Stimulated activated naive CD4-positive, alpha-beta T cell (primary cell): ENCODE measurements around the gene TTLL11.

Experiments
- DNase-seq, 6 experiments: peaks; one replicate each; lab custom pipeline; 2025; lab: John Stamatoyannopoulos, UW

Gene TTLL11

DNA sequence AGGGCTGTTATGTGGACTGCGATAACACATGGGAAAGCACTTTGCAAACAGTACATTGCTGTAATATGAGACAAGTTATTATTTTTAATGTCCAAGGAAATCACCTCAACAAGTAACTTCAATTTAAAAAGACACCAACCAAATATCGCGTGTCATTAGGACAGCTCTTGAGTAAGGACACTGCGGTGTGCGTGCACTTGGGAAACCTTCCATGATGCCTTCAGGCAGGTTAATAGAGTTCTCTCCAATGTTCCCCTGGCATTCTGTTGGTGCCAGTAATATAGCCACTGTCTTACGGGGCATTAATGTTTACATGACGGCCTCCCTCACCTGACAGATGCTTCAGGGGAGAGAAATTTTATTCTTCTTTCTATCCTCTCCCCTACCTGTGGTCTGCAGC lies 42.9 kb downstream of the TTLL11 start:
- no peak for DNase-seq

DNA sequence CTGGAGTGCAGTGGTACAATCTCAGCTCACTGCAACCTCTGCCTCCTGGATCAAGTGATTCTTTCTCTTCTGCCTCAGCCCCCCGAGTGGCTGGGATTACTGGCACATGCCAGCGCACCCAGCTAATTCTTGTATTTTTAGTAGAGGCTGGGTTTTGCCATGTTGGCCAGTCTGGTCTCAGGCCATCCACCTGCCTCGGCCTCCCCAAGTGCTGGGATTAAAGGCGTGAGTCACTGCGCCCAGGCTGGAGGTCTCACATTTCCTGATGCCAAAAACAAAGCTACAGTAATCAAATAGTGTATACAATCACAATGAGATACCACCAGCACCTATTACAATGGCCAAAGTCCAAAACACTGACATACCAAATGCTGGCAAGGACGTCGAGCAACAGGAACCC lies 51.1 kb downstream of the TTLL11 start:
- DNase-seq, result no peak

DNA sequence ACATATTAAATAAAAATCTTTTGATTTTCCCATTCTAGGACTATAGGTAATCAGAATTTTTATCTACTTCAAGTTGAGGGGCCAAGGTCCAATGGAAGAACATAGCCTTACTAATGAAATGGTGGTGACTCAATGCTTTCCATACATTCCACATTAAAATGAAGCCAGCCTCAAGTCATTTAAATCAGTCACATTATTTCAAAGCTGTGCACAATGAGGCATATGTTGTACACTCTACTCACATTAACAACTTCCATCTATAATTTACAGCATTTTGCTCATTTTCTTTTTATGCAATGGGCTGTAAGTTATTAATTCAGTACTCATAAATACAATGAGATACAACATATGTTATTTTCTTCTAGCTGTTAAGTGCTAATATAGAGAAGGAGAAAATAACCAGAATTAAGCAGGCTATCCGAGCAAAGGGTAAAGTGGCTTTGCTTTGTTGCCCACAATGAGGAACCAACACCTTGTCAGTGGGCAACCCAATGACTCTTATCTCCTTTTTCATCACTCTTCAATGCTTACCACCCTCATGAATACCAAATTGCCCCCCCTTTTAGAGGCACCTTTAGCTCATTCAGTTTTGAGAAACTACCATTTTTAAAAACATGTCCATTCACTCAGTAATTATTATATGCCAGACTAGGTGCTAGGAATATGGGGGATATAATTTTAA lies 52.4 kb downstream of the TTLL11 start:
- no peak for DNase-seq

DNA sequence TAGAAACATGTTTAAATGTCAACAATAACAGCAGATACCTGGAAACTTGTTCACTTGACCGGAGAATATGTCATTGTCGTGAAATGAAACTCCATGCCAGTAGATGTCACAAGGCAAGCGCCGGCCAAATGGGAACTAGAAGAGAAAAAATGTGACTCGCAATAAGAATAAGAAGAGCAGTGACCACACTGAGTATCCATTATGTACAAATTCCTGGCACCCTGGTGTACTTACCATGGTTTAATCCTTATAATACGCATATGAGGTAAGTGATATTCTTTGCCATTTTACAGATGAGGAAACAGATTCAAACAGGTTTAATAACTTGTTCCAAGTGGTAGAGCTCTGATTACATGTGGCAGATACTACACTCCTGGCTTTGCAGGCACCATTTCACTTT lies 53.9 kb downstream of the TTLL11 start:
- no peak for DNase-seq

DNA sequence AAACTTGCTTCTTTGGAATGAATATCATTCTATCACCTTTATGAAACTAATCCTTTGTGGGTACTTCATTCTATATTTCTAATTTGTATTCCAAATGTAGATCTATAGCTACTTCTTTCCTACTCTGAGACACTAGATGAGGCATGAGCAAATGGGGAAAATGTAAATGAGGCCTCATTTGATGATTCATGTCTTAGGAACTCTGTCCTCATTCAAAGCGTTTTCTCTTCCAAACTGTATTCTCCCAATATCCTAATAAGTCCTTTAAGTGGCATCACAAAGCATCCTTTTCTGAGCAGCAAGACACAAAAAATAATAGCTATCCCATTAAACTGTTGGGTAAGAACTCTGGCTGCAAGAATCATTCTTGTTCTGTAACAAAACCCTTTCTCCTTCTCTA lies 56.1 kb downstream of the TTLL11 start:
- DNase-seq, result no peak

DNA sequence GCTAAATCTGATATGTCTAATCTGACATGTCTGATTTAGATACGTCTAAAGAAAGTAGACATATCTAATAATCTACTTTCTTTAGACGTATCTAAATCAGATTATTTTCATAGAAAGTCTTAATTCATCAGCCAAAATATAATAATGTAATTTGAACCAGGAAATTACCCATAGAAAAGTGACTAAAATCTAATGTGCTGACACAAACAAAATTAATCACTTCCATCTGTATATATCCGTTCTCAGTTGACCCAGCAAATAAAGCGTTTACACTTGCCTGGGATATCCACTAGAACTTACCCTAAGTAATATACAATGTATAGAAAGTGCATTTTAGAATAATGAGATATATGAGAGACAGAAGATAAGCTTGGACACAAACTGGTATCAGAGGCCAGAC lies 56.7 kb downstream of the TTLL11 start:
- DNase-seq, result no peak

DNA sequence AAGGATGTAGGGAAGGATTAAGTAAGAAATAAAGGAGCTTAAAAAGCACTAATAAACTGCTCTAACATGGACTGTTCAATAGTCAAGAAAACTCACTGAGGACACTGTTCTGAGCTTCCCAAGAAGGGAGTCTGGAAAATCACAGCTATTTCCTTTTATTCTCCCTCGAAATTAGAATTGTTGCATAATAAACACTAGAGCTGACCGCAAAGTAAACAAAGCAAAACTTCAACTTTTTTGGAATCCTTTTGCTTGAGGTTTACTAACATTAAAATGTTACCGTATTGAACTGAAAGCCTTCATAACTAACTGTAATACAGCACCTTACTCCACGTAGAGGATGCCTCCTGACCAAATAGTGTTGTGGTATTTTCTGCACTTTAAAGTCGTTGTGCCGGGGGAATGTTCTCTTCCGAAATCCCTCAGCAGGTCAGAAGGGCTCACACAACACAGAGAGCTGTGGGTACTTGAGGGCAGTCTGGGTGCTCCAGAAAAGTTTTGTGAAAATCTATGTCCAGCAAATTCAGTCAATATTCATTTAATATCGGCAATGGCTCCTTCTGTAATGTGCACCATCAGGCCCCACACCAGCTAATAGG lies 59.2 kb downstream of the TTLL11 start:
- no peak for DNase-seq

DNA sequence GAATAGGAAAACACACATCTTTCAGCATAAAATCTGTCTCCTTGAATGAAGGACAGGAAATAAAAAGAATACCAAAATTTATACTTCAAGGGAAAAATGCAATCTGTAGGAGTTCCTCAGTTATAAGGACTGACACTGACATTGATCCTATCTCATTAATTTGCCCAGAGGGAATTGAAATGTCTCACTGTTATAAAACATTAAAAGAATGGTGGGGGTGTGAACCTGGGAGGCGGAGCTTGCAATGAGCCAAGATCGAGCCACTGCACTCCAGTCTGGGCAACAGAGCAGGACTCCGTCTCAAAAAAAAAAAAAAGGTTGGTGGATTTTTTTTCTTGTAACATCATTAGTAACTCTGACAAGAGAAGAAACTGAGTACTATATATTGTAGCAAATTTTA lies 60.8 kb downstream of the TTLL11 start:
- no peak for DNase-seq

DNA sequence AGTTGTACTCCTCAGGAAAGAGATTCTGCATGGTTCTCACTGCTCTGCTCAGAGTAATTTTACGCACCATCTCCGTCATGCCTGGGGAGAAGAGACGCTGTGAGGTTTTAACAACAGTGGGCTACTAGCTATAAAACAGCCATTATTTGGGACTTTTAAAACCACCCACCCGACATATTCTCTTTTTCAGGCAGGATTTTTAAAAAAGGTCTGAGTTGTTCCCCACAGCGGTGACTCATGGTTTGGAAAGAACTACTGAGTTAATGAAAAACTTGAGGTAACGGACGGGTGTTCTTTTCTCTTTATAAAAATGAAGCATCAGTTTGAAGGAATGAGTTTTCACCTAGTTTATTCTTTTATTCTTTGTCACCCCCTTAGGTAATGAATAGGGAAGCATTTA lies 61.3 kb downstream of the TTLL11 start:
- no peak for DNase-seq

DNA sequence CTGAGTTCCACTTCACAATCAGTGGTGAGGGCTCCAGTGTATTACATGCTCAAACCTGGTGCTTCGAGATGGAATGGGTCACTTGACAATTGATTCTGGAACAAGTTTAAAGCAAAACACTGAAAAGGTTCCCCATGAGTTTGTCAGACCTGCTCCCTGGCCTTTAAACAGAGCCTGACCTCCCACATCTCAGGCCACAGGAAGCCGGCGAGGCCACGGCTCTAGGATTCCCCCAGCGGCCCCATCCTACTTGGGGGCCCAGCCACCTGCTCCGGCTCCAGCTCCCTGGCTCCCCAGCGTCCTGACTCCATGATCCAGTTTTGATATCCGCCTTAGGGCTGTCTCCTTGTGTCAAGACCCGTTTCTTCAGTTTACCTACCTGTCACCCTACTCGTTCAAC lies 62.0 kb downstream of the TTLL11 start:
- no peak for DNase-seq

DNA sequence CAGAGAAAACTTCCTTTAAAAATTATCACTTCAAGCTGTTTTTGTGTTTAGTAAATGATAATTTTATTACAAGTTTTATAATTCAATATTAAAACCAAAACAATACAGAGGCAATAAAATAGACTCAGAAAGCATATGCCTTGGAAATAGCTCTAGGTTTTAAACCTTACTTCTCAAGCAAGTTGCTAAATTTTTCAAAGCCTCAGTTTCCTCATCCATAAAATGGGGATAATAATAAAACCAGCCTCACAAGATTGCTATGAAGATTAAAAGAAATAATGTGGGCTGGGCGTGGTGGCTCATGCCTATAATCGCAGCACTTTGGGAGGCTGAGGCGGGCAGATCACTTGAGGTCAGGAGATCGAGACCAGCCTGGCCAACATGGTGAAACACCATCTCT lies 62.8 kb downstream of the TTLL11 start:
- no peak for DNase-seq

DNA sequence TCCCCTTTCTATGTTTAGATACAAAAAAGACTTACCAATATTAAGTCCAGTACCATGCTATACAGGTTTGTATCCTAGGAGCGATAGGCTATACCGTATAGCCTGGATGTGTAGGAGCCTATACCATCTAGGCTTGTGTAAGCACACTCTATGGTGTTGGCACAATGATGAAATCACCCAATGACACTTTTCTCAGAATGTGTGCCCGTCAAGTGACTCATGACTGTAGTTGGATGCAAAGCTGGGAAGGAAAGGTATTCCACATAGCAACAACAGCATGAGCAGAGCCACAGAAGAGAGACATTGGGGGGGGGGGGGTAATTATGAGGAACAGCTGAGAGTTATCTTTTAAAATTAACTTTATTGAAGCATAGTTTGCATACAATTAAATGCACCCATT lies 63.2 kb downstream of the TTLL11 start:
- DNase-seq, result no peak

DNA sequence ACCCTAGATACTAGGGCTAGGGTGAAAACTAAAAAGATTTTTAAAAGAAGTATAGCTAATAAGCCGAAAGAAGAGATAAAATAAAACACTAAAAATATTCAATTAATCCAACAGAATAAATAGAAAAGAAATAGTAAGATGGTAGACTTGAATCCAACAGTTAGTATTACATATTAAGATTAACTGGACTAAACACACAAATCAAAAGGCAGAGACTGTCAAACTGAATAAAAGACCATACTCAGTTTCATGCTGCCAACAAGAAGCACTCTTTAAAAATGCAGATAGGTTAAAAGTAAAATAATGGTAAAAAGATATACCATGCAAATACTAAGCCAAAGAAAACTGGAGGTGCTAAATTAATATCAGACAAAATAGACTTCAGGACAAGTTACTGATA lies 65.0 kb downstream of the TTLL11 start:
- DNase-seq, result no peak

DNA sequence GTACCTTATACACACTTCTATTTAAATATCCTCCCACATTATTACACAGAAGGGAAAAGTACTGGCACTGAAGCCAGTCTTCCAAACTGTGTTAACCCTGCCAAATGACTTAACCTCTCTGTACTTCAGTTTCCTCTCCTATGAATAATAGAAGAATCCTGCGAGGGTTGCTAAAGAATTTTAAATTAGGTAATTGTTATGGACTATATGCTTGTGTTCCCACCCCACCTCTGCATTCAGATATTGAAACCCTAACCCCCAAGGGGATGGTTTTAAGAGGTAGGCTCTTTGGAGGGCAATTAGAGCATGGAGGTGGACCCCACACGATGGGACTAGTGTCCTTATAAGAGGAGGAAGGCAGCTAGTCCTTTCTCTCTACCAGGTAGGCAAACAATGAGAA lies 72.7 kb downstream of the TTLL11 start:
- DNase-seq, result no peak

DNA sequence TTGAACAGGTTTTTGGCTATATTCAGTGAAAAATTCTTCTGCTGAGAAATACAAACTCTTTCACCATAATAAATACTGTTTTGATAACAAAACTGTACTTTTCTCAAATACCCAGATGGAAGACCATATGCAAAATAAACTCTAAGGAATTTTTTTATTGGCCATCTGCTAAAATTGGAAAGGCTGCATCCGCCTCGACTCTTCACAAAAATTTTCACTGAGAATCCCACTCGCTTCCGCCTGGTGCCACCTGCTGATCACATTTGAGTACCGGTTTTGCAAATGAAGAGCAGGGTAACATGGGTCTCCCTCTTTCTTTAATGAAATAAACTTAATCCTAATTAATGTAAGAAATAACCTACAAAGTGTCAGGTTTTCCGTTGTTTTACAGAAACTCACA lies 76.4 kb downstream of the TTLL11 start:
- no peak for DNase-seq

DNA sequence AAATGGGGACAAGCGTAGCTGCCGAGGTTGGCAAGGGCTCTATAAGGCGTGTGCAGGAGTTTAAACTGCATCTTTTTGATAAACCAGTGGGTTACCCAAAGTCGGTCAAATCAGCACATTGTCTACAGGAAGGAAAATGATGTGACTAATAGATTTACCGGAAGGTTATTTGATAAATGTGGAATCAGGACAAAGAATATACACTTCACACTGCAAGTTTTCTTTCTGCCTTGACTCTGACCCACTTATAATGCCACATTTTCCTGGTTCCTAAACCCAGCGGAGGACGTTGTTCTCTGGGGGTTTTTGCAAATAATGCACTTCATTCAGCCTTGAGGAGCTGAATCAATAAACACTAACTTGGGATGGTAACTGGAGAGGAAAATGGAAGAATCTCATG lies 76.8 kb downstream of the TTLL11 start:
- no peak for DNase-seq

DNA sequence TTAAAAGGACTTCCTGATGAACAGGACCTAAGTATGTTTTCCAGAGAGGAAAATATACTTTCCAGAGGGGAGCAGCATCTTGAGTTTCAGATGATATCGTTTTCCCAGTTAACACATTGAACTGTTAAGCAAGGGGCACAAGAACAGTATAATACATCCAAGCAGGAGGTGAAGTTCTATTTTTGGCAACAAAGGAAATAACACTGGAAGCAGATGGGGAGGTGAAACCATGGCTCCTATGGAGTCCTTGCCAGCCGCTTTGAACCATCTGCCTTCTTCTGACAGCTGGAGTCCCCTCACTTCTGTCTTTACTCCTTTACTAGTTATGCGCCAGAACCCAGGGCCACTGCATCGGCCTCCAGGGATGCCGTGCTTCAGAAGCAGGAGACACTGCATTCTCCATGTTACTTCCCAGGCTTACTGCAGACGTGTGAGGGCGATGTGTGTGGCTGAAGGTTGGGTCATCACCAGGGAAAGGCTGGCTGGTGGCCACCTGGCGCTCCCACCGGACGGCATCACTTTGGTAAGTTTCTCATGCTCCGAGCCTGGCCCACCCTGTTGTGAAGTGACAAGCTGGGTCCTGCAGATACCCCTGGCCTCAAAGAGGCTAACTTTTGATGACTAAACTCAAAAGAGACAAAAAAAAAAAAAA lies 77.8 kb downstream of the TTLL11 start:
- no peak for DNase-seq

DNA sequence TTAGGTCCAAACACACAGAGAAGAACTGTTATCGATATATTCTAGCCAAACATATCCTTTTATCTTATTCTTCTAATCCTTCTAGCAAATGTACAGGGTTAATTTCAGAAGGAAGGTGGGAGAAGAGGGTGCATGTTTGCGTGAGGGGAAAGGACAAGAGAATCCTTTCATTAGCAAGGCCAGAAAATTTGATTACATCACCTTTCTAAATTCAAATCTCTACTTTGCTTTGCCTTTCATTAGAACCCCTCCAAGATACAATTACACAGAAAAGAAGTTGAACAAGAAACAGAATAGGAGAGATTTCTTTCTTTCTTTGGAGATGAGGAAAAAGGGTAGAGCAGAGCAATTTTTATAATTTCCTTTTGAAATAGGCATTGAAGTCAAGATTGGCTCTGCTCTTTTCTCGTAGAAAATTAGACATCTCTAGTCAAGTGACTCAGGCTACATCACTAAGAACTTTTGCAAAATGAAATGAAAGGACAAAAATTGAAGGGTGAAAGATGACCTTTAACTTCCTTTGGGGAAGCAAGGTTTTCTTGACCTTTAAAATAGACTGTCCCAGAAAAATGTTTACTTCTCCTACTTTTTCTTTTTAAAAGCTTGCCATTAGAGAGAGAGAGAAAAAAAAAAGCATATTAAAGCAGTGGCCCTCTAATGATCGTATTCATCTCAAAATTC lies 81.2 kb downstream of the TTLL11 start:
- DNase-seq, result no peak

DNA sequence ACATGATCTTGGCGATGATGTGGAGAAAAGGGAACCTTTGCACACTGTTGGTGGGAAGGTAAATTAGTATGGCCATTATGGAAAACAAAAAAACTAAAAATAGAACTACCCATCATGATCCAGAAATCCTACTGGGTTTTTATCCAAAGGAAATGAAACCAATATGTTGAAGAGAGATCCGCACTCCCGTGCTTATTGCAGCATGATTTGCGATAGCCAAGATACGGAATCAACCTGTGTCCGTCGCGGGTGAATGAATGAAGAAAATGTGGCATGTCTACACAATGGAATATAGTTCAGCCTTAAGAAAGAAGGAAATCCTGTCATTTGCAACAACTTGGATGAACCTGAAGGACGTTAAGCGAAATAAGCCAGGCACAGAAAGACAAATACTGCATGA lies 84.5 kb downstream of the TTLL11 start:
- DNase-seq, result no peak

DNA sequence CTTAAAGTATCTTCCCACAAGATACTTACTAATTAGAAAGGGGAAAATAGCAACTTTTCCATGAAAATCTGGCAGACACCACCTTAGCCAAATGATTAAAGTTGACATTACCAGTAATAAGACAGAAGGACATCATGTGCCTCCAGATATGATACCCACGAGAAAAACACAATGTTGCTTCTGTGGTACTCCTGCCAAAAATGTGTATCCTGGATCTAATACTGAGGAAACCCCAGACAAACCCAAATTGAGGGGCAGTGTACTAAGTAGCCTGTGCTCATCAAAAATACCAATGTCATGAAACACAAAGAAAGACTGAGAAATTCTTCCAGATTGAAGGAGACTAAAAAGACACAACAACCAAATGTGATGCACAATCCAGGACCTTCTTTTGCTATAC lies 85.3 kb downstream of the TTLL11 start:
- DNase-seq, result no peak

DNA sequence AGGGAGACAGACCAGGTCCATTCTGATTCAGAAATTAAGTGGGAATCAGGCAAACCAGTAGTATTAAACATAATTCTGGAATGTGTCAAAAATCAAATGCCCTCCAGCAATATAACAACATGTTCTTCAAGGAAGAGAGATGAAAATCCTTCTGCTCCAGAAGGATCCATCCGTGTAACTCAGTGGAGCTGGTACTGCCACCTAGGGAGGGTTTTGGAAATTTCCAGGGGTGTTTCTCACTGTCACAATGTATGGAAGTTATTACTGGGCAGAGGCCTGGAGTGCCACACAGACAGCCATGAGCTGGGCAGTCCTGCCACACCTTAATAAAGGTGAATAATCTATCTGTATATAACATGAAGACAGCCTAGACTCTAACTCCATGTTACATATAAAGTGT lies 87.5 kb downstream of the TTLL11 start:
- DNase-seq, result no peak

DNA sequence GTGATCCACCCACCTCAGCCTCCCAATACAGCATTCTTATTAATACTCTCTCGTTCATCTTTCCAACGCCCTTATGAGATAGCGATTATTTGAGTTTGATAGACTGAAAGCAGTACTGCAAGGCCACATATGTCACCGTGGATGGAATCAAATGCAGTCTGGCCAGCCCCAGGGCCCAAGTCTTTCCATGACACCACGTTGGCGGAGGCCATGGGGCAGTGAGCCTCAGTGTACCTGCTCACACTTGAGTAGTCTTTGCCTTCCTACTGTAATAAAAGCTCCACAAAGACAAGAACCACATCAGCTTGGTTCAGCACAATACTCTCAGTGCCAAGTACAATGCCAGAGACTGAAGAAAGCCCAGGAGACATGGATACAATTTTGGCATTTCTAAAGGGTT lies 88.5 kb downstream of the TTLL11 start:
- DNase-seq, result no peak

DNA sequence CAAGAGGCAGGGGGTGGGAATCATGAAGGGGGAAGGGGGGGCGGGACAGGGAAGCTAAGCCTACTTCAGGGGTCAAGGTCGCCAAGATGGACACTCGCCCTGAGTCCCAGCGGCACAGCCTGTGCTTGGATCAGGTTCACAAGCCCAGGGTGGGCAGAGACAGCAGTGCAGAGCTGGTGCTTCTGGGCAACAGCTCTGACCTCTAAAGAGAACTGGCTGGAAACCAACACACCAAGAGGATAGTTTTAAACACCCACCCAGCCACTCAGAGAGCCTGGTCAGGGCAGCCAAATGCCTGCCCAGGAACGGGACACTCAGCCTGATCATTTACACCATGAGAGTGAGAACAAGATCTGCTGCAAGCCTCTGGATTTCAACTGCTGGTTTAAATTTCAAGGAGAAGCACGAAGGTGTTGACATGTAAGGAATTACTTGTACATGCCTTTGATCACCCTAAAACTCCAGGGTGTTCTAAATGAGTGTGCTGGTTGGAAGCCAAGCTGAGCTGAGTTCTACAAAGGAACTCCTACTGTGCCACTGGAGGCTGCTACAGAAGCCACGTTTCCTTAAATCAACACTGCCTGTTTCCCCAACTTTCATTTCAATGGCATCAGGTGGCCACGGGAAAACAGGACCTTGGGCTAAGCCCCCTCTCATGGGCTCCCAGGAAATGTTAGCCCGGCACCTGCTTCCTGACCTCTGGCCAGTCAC lies 91.5 kb downstream of the TTLL11 start:
- DNase-seq, result no peak
